HepG2 (cell line): ENCODE measurements around the gene ARHGDIA. TPM values are rescaled to one million over a fixed set of nuclear protein-coding genes. Genes with fewer than 3 reads are reported as not detected.
A peak's percentile ranks its signal among the peaks of the same experiment; 100 is the strongest.

Experiments used
- AFF4 ChIP-seq: sonication (generic); formaldehyde crosslinking; IDR thresholded peaks from 2 replicates; pipeline ENCODE4 v1.4.0; 2020; ENCODE audit warnings: missing genetic modification reagents
- AGO2 ChIP-seq: fragments of 200-400 bp; formaldehyde crosslinking; optimal IDR thresholded peaks from 2 replicates; pipeline ENCODE3; 2017; ENCODE audit warnings: mild to moderate bottlenecking, low read depth, low read length, moderate library complexity
- CEBPZ ChIP-seq: IDR thresholded peaks from 2 replicates; pipeline ENCODE4 v1.6.1; 2012; ENCODE audit warnings: low read length, improper control_type of control experiment
- DR1 ChIP-seq: sonication (generic); formaldehyde crosslinking; IDR thresholded peaks from 2 replicates; pipeline ENCODE4 v1.8.0; 2021; ENCODE audit warnings: mild to moderate bottlenecking, missing genetic modification reagents, inconsistent platforms
- FOSL1 ChIP-seq: sonication (generic); formaldehyde crosslinking; IDR thresholded peaks from 2 replicates; pipeline ENCODE4 v1.9.0; 2021; ENCODE audit warnings: missing genetic modification reagents, borderline replicate concordance
- FOXK1 ChIP-seq: sonication (generic); formaldehyde crosslinking; IDR thresholded peaks from 2 replicates; pipeline ENCODE4 v1.4.0; 2020; ENCODE audit warnings: low read depth, missing genetic modification reagents, borderline replicate concordance
- IKZF5 ChIP-seq: IDR thresholded peaks from 2 replicates; pipeline ENCODE4 v1.6.1; 2018; ENCODE audit warnings: missing genetic modification reagents, mild to moderate bottlenecking, missing compliant biosample characterization
- ISL2 ChIP-seq: sonication (generic); formaldehyde crosslinking; IDR thresholded peaks from 2 replicates; pipeline ENCODE4 v1.5.0; 2020; ENCODE audit warnings: missing genetic modification reagents
- NR1H2 ChIP-seq: sonication (generic); formaldehyde crosslinking; IDR thresholded peaks from 2 replicates; pipeline ENCODE4 v1.8.1; 2022; ENCODE audit warnings: low read depth, missing genetic modification reagents, borderline replicate concordance
- PHF20 ChIP-seq: sonication (generic); formaldehyde crosslinking; IDR thresholded peaks from 2 replicates; pipeline ENCODE4 v1.5.0; 2020; ENCODE audit warnings: mild to moderate bottlenecking, missing genetic modification reagents
- SPEN ChIP-seq: sonication (generic); formaldehyde crosslinking; IDR thresholded peaks from 2 replicates; pipeline ENCODE4 v1.5.1; 2020; ENCODE audit warnings: low read depth, mild to moderate bottlenecking, missing genetic modification reagents
- TARDBP ChIP-seq: sonication (generic); formaldehyde crosslinking; IDR thresholded peaks from 2 replicates; pipeline ENCODE4 v1.8.0; 2022; ENCODE audit warnings: mild to moderate bottlenecking, missing genetic modification reagents
- TOPORS ChIP-seq: sonication (generic); formaldehyde crosslinking; IDR thresholded peaks from 2 replicates; pipeline ENCODE4 v1.8.0; 2023; ENCODE audit warnings: mild to moderate bottlenecking, missing genetic modification reagents
- ZBTB38 ChIP-seq: sonication (generic); formaldehyde crosslinking; IDR thresholded peaks from 2 replicates; pipeline ENCODE4 v1.5.1; 2020; ENCODE audit warnings: mild to moderate bottlenecking, missing genetic modification reagents
- ZNF333 ChIP-seq: sonication (generic); formaldehyde crosslinking; IDR thresholded peaks from 2 replicates; pipeline ENCODE4 v1.4.0; 2020; ENCODE audit warnings: mild to moderate bottlenecking, missing genetic modification reagents, borderline replicate concordance
- ZSCAN21 ChIP-seq: sonication (generic); formaldehyde crosslinking; IDR thresholded peaks from 2 replicates; pipeline ENCODE4 v1.8.0; 2022; ENCODE audit warnings: mild to moderate bottlenecking, missing genetic modification reagents, moderate library complexity, borderline replicate concordance
- polyA plus RNA-seq, 8 experiments: library from polyadenylated mRNA; depleted of rRNA in 3 of 8; stranded (reverse) in 7 of 8; unstranded in 1 of 8; fragments of >200 nt; fragmentation: Illumina TruSeq in 4 of 8; extraction: Trizol in 4 of 8; gene quantifications; 2 replicates each; pipeline versions ENCODE4 v1.2.1 to v1.2.3, GENCODE V29; 2011 to 2016; ENCODE audit warnings: low read depth in 4 of 8, missing spikeins in 1 of 8, mixed read lengths in 1 of 8; ENCODE audit not compliant: insufficient read depth in 1 of 8
- total RNA-seq, 5 experiments: library from RNA; depleted of rRNA; stranded (reverse); fragments of >200 nt; fragmentation: Illumina TruSeq; extraction: Trizol; gene quantifications; 2 replicates each; pipeline ENCODE4 v1.2.3, GENCODE V29; 2016; ENCODE audit warnings: low read depth in 1 of 5
- TF ChIP-seq, protein P1 (sequence below): IDR thresholded peaks from 2 replicates; pipeline ENCODE4 v1.6.1; 2016; ENCODE audit warnings: low read depth, control low read depth

Gene ARHGDIA
- total and polyA plus RNA-seq, 2 of the 13 experiments (the other 11 are each of a cell fraction or from before 2014, with no cell fraction given) = 40.0 to 64.0 TPM

GRCh38 chr17:81869221-81870130 lies 1.7 kb downstream of the ARHGDIA start (continued):
- 0 out of 2 replicates have a peak, but pooled peaks have one; percentile 33 for TF ChIP-seq AFF4 (CRISPR knock-in tag)
- TF ChIP-seq, protein P1, sequence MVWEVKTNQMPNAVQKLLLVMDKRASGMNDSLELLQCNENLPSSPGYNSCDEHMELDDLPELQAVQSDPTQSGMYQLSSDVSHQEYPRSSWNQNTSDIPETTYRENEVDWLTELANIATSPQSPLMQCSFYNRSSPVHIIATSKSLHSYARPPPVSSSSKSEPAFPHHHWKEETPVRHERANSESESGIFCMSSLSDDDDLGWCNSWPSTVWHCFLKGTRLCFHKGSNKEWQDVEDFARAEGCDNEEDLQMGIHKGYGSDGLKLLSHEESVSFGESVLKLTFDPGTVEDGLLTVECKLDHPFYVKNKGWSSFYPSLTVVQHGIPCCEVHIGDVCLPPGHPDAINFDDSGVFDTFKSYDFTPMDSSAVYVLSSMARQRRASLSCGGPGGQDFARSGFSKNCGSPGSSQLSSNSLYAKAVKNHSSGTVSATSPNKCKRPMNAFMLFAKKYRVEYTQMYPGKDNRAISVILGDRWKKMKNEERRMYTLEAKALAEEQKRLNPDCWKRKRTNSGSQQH = 0 out of 2 replicates have a peak, but pooled peaks have one; percentile 21
- TF ChIP-seq FOSL1 (CRISPR knock-in tag) = 0 out of 2 replicates have a peak, but pooled peaks have one; percentile 3
- 0 out of 2 replicates have a peak, but pooled peaks have one; percentile 6 for TF ChIP-seq ZSCAN21 (CRISPR knock-in tag)
- peak; percentile 15 for TF ChIP-seq SPEN
- TF ChIP-seq NR1H2 = 0 out of 2 replicates have a peak, but pooled peaks have one; percentile 12
- TF ChIP-seq ZNF333 (CRISPR knock-in tag) = peak; percentile 53; the same call in 1 of the 2 replicates
- TF ChIP-seq IKZF5 (CRISPR knock-in tag) = peak; percentile 15; the same call in 1 of the 2 replicates
- TF ChIP-seq AGO2 = peak; percentile 94
- TF ChIP-seq TOPORS (CRISPR knock-in tag) = peak; percentile 94
- TF ChIP-seq ISL2 = peak; percentile 51; the same call in 1 of the 2 replicates
- no peak for TF ChIP-seq CEBPZ
- TF ChIP-seq PHF20 (CRISPR knock-in tag) = no peak
- 0 out of 2 replicates have a peak, but pooled peaks have one; percentile 68 for TF ChIP-seq TARDBP (CRISPR knock-in tag)
- TF ChIP-seq DR1 = 0 out of 2 replicates have a peak, but pooled peaks have one; percentile 30
- TF ChIP-seq FOXK1 (CRISPR knock-in tag) = peak; percentile 2; the same call in 1 of the 2 replicates
- peak; percentile 95 for TF ChIP-seq ZBTB38
